ENCODE data around the gene TTC33. TPM values are rescaled to one million over a fixed set of nuclear protein-coding genes. Genes with fewer than 3 reads are reported as not detected.
"Not testable (repeated sequence)": the region's sequence is repeated elsewhere in the genome, so short reads cannot be mapped to it uniquely, and the experiment has no call there.

The TTC33 gene
- total RNA-seq, 1 donor from 2014 or later, result 14.8 TPM

- DNase-seq (ENCODE audit: low read depth, low spot score), result no peak
These were observed 24.4 kb upstream of the TTC33 start for GRCh38 chr5:40780199-40780598.

GRCh38 chr5:40779561-40779960 lies 23.8 kb upstream of the TTC33 start:
- no peak for DNase-seq (ENCODE audit: low read depth, low spot score)

GRCh38 chr5:40778133-40778532 lies 22.4 kb upstream of the TTC33 start:
- DNase-seq (ENCODE audit: low read depth, low spot score), result no peak

- no peak for DNase-seq (ENCODE audit: low read depth, low spot score)
These were observed 20.9 kb upstream of the TTC33 start for GRCh38 chr5:40776658-40776977.

- DNase-seq (ENCODE audit: low read depth, low spot score), result no peak
These were observed 20.3 kb upstream of the TTC33 start for GRCh38 chr5:40775846-40776657.

- no peak for DNase-seq (ENCODE audit: low read depth, low spot score)
These were observed 19.5 kb upstream of the TTC33 start for GRCh38 chr5:40775085-40775845.

GRCh38 chr5:40774623-40775022 lies 18.9 kb upstream of the TTC33 start:
- DNase-seq (ENCODE audit: low read depth, low spot score), result no peak

- DNase-seq (ENCODE audit: low read depth, low spot score), result no peak
These were observed 15.0 kb upstream of the TTC33 start for GRCh38 chr5:40770764-40771163.

- DNase-seq (ENCODE audit: low read depth, low spot score), result no peak
These were observed 6.9 kb upstream of the TTC33 start for GRCh38 chr5:40762705-40763104.

GRCh38 chr5:40757400-40757799 lies 1.6 kb upstream of the TTC33 start:
- no peak for DNase-seq (ENCODE audit: low read depth, low spot score)

GRCh38 chr5:40755093-40755406 lies 711 bp downstream of the TTC33 start:
- no peak for DNase-seq (ENCODE audit: low read depth, low spot score)

- no peak for DNase-seq (ENCODE audit: low read depth, low spot score)
These were observed 1.2 kb downstream of the TTC33 start for GRCh38 chr5:40754381-40755092.

- DNase-seq (ENCODE audit: low read depth, low spot score), result no peak
These were observed 9.1 kb downstream of the TTC33 start for GRCh38 chr5:40746703-40747102.

- DNase-seq (ENCODE audit: low read depth, low spot score), result no peak
These were observed 12.0 kb downstream of the TTC33 start for GRCh38 chr5:40743771-40744170.

GRCh38 chr5:40738502-40738901 lies 17.3 kb downstream of the TTC33 start:
- no peak for DNase-seq (ENCODE audit: low read depth, low spot score)

GRCh38 chr5:40736103-40736875 lies 19.5 kb downstream of the TTC33 start:
- no peak for DNase-seq (ENCODE audit: low read depth, low spot score)

- DNase-seq (ENCODE audit: low read depth, low spot score), result no peak
These were observed 20.2 kb downstream of the TTC33 start for GRCh38 chr5:40735609-40736008.

- no peak for DNase-seq (ENCODE audit: low read depth, low spot score)
These were observed 20.8 kb downstream of the TTC33 start for GRCh38 chr5:40734986-40735385.

GRCh38 chr5:40733879-40734563 lies 21.7 kb downstream of the TTC33 start:
- DNase-seq (ENCODE audit: low read depth, low spot score), result no peak

GRCh38 chr5:40733434-40733833 lies 22.3 kb downstream of the TTC33 start:
- DNase-seq (ENCODE audit: low read depth, low spot score), result no peak

GRCh38 chr5:40722497-40722911 lies 33.3 kb downstream of the TTC33 start:
- DNase-seq (ENCODE audit: low read depth, low spot score), result not testable (repeated sequence)

Measured in pulmonary artery endothelial cell (primary cell).